ENCODE data around the gene FAM241B.

- TF ChIP-seq CTCF (conservative IDR thresholded peaks at IDR 0.05; ENCODE audit: low read depth, low read length) (no peak), POLR2A (IDR thresholded peaks at IDR 0.05; ENCODE audit: low read depth, low read length) (no peak)
These were observed 15.5 kb downstream of the FAM241B start for GRCh38 chr10:69645296-69646184.

All from IMR-90 (cell line).